ENCODE results near the gene UBE2S. TPM values are rescaled to one million over a fixed set of nuclear protein-coding genes. Genes with fewer than 3 reads are reported as not detected.

UBE2S gene
- total and polyA plus RNA-seq, 2 of the 8 experiments (the other 6 are each of a cell fraction or from before 2014, with no cell fraction given) = 398 to 530 TPM

DNA sequence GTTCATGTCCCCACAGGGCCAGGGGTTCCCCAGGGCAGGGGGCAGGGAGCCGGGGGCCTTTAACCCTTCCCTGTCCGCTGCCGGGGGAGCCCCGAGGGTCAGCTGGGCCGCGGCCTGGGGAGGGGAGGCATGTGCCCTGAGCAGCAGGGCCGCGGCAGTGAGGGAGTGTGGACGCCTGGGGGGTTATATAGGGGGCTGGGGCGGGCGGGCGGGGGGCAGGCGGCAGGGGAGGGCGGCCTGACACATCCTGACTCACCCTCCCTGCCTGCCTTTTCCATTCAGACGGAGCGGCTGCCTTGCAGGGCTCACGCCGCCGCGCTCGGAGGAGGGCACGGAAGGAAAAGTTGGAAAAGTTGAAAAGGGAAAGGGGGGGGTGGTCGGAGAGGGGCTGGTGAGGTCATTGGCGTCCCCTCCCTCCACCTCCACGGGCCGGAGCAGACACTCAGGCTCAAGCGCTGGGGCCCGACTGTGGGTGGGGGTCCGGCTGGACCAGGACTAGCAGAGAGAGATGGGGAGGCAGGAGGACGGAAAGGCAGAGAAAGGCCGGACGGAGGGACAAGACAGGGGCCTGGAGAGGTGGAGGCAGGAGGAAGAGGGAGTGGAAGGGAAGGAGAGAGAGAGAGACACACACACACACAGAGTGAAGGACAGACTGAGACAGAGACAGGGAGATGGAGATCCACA, 37.1 kb downstream of the UBE2S start, which contains the start of gene IL11:
TSS of gene IL11 (minus strand) at position 159 of the 684 bp plus-strand sequence. CDS start at position 6, 153 bp downstream.
- WGBS, 2 experiments (ENCODE audit: extremely low coverage in 1 of 2, insufficient coverage in 1 of 2, insufficient read length in 1 of 2, insufficient replicate concordance in 2 of 2, low coverage in 1 of 2, low lambda C conversion rate in 2 of 2, missing lambda C conversion rate in 1 of 2) = 24% methylated on average over 9 of the region's 32 CpGs; no CpG with 5 or more reads in 1 of the 2 experiments
- Histone ChIP-seq H2BK5ac (ENCODE audit: low read depth, low read length) (no peak within 1 kb of the TSS; the same call in 1 of the 2 replicates), H4K8ac (ENCODE audit: extremely low read depth, insufficient read depth, low read length) (peak within 1 kb of the TSS; percentile 62), H2BK20ac (ENCODE audit: low read length) (no peak within 1 kb of the TSS), H3K79me1 (ENCODE audit: low read depth, low read length) (no peaks in the 10 kb centered on the region), H3K9me3 (ENCODE audit: insufficient read depth in 2 of 2, low read depth in 1 of 2, low read length in 1 of 2) (no peaks in the 10 kb centered on the region), H2BK120ac (replicated peaks; ENCODE audit: low read depth, low read length) (no peak within 1 kb of the TSS), H2BK12ac (ENCODE audit: low read depth, low read length) (peak within 1 kb of the TSS; percentile 90; the same call in 1 of the 2 replicates), H3K18ac (ENCODE audit: extremely low read depth, low read length) (peak within 1 kb of the TSS; percentile 78), H4K5ac (ENCODE audit: insufficient read length, low read depth, low read length) (no peak within 1 kb of the TSS), H4K20me1 (replicated peaks in 1 of 2; ENCODE audit: control insufficient read depth in 1 of 2, insufficient read depth in 2 of 2, low read length in 2 of 2) (no peaks in the 10 kb centered on the region), H2AFZ (ENCODE audit: low read length) (no peak within 1 kb of the TSS; the same call in 1 of the 2 replicates), H4K91ac (replicated peaks; ENCODE audit: insufficient read length, low read length) (peak within 1 kb of the TSS; percentile 15), H3K27ac (ENCODE audit: low read depth, low read length) (no peak within 1 kb of the TSS), H3K4me1 (replicated peaks in 1 of 4; ENCODE audit: control insufficient read depth in 3 of 4, insufficient read depth in 4 of 4, low read length in 3 of 4) (peaks cover under 1 to 35% (median 28%) of the 10 kb centered on the region in 4 experiments), H3K23ac (ENCODE audit: insufficient read length) (no peak within 1 kb of the TSS), H3K4me2 (ENCODE audit: insufficient read depth in 1 of 2, low read depth in 2 of 2, low read length in 2 of 2) (peak within 1 kb of the TSS; percentile 58 to 81), H3K14ac (ENCODE audit: insufficient read length) (no peak within 1 kb of the TSS), H2AK5ac (ENCODE audit: low read depth, low read length) (no peak within 1 kb of the TSS; the same call in 1 of the 2 replicates), H3K23me2 (ENCODE audit: low read depth, low read length) (peaks cover 12% of the 10 kb centered on the region; the same call in 1 of the 2 replicates), H3K4ac (replicated peaks; ENCODE audit: insufficient read length, low read depth, low read length) (no peak within 1 kb of the TSS), H3K4me3 (ENCODE audit: extremely low read depth in 1 of 4, insufficient read depth in 2 of 4, low read depth in 3 of 4, low read length in 4 of 4) (peak within 1 kb of the TSS; percentile 24 to 71 (median 47)), H2BK15ac (ENCODE audit: low read length) (0 out of 2 replicates have a peak within 1 kb of the TSS, but pooled peaks have one; percentile 46), H3K56ac (replicated peaks; ENCODE audit: insufficient read length, low read depth, low read length) (no peak within 1 kb of the TSS), H3K27me3 (replicated peaks in 1 of 4; ENCODE audit: control insufficient read depth in 3 of 4, extremely low read depth in 1 of 4, insufficient read depth in 3 of 4, low read length in 3 of 4) (peaks cover 16 to 54% (median 44%) of the 10 kb centered on the region in 4 experiments), H3K9ac (replicated peaks in 1 of 4; ENCODE audit: extremely low read depth in 1 of 4, low read depth in 3 of 4, low read length in 3 of 4) (no peak within 1 kb of the TSS), H3K36me3 (ENCODE audit: control insufficient read depth in 2 of 4, insufficient read depth in 4 of 4, low read length in 3 of 4) (no peaks in the 10 kb centered on the region), H3K79me2 (ENCODE audit: control insufficient read depth in 1 of 2, insufficient read depth in 2 of 2, low read length in 2 of 2) (no peaks in the 10 kb centered on the region)
- ChIA-PET POLR2A (ENCODE audit: partially characterized antibody) (interaction anchor here (0.8 to 7.1 kb wide), 8 partner anchors 13 to 109 kb away, joined by 3 to 58 read pairs (median 14); partner anchors contain the start of genes RPL28, TMEM238 and UBE2S), CTCF (ENCODE audit: partially characterized antibody) (interaction anchor here (1.0 to 1.5 kb wide), 4 partner anchors 18 to 73 kb away, joined by 3 to 5 read pairs (median 4); no protein-coding TSS in a partner anchor)
- peak; percentile 36; the same call in 1 of the 2 replicates for TF ChIP-seq SUZ12 (IDR thresholded peaks at IDR 0.05; ENCODE audit: low read length)
- TF ChIP-seq CTBP2 (IDR thresholded peaks at IDR 0.05; ENCODE audit: borderline replicate concordance, insufficient read depth, insufficient read length, low read length) = peak; percentile 10
- no peak for TF ChIP-seq BACH1 (IDR thresholded peaks at IDR 0.05; ENCODE audit: low read length)
- peak; percentile 25 for TF ChIP-seq EZH2 (IDR thresholded peaks at IDR 0.05; ENCODE audit: low read depth, low read length, severe bottlenecking)
- DNase-seq (ENCODE audit: low read depth in 1 of 2, low spot score in 2 of 2) (no peak), FAIRE-seq (no peak)

Measured in H1 (cell line).